ENCODE results near the gene MYH4. TPM values are rescaled to one million over a fixed set of nuclear protein-coding genes. Genes with fewer than 3 reads are reported as not detected.

Gene MYH4
- polyA plus RNA-seq, 3 donors, result not detected

GRCh38 chr17:10435096-10435495, 34.3 kb downstream of the MYH4 start:
- no peak overlapping the region for H3K27ac ChIP-seq (ENCODE audit: low read depth, low read length)

GRCh38 chr17:10429421-10430045, 39.8 kb downstream of the MYH4 start:
- no peak overlapping the region for H3K27ac ChIP-seq (ENCODE audit: low read depth, low read length)
- WGBS, 3 donors, result 54 to 72% (median 66%) methylated on average over 2 of the region's 2 CpGs

More at GRCh38 chr17:10435096-10435495, 34.3 kb downstream of the MYH4 start:
- 67 to 80% (median 73%) methylated on average over 3 of the region's 3 CpGs for WGBS, 3 donors

- no peak overlapping the region for H3K27ac ChIP-seq (ENCODE audit: low read depth, low read length)
- 57 to 76% (median 69%) methylated on average over 2 of the region's 2 CpGs for WGBS, 3 donors
Measured at GRCh38 chr17:10428781-10429180, 40.6 kb downstream of the MYH4 start.

- WGBS, 3 donors, result 73 to 82% (median 80%) methylated on average over 7 of the region's 7 CpGs
- no peak within 1 kb of the TSS for H3K27ac ChIP-seq (ENCODE audit: low read depth, low read length)
Measured at GRCh38 chr17:10421900-10422542, 47.3 kb downstream of the MYH4 start, which contains the start of gene MYH8. Gene MYH8, minus strand, starts transcription at chr17:10421950. Its CDS starts 1,723 bp downstream, at chr17:10420227.

- WGBS, 3 donors, result 63 to 78% (median 76%) methylated on average over 2 of the region's 2 CpGs
- H3K27ac ChIP-seq (ENCODE audit: low read depth, low read length), result no peak overlapping the region
Measured at GRCh38 chr17:10421211-10421610, 48.1 kb downstream of the MYH4 start.

- WGBS, 3 donors, result 61 to 90% (median 87%) methylated on average over 2 of the region's 2 CpGs
- no peak overlapping the region for H3K27ac ChIP-seq (ENCODE audit: low read depth, low read length)
Measured at GRCh38 chr17:10420811-10421210, 48.5 kb downstream of the MYH4 start.

GRCh38 chr17:10417431-10417830, 51.9 kb downstream of the MYH4 start:
- no peak overlapping the region for H3K27ac ChIP-seq (ENCODE audit: low read depth, low read length)
- WGBS, 3 donors, result 45 to 55% (median 53%) methylated on average over 3 of the region's 3 CpGs

GRCh38 chr17:10415161-10415560, 54.2 kb downstream of the MYH4 start:
- 65 to 85% (median 81%) methylated on average over 4 of the region's 4 CpGs for WGBS, 3 donors
- H3K27ac ChIP-seq (ENCODE audit: low read depth, low read length), result no peak overlapping the region

- H3K27ac ChIP-seq (ENCODE audit: low read depth, low read length), result no peak overlapping the region
Measured at GRCh38 chr17:10403589-10403988, 65.8 kb downstream of the MYH4 start.

GRCh38 chr17:10398352-10398751, 71.0 kb downstream of the MYH4 start:
- 79 to 83% (median 83%) methylated on average over 9 of the region's 9 CpGs for WGBS, 3 donors
- H3K27ac ChIP-seq (ENCODE audit: low read depth, low read length), result no peak overlapping the region

- 60 to 72% (median 65%) methylated on average over 14 of the region's 14 CpGs for WGBS, 3 donors
- no peak overlapping the region for H3K27ac ChIP-seq (ENCODE audit: low read depth, low read length)
Measured at GRCh38 chr17:10396524-10397163, 72.7 kb downstream of the MYH4 start.

GRCh38 chr17:10394201-10394887, 75.0 kb downstream of the MYH4 start:
- H3K27ac ChIP-seq (ENCODE audit: low read depth, low read length), result no peak overlapping the region
- 80 to 83% (median 82%) methylated on average over 6 of the region's 6 CpGs for WGBS, 3 donors

Other genes starting within 250 kb of the MYH4 start
- gene MYH13, start 96.6 kb downstream of the MYH4 start, polyA plus RNA-seq, result under 1 TPM in 1 of 3 donors, not detected in 2; 0.01 TPM
- not detected for gene MYH8, start 47.6 kb downstream of the MYH4 start, polyA plus RNA-seq
- under 1 TPM in 2 of 3 donors, not detected in 1; 0.05 to 0.06 TPM for gene MYH1, start 49.0 kb upstream of the MYH4 start, polyA plus RNA-seq
- gene MYH2, start 80.1 kb upstream of the MYH4 start, polyA plus RNA-seq, result under 1 TPM in 2 of 3 donors, not detected in 1; 0.07 to 0.33 TPM
- 1 to 10 TPM; 1.1 to 3.0 (median 2.6) TPM for gene MYH3, start 187.8 kb upstream of the MYH4 start, polyA plus RNA-seq
- gene SCO1, start 228.0 kb upstream of the MYH4 start, polyA plus RNA-seq, result 10 to 100 TPM in 2 of 3 donors, 1 to 10 TPM in 1; 7.1 to 33.6 (median 15.4) TPM
- 1 to 10 TPM; 8.3 to 9.2 (median 8.6) TPM for gene ADPRM, start 228.0 kb upstream of the MYH4 start, polyA plus RNA-seq